KBM-7 (cell line): ENCODE results near the gene TMEM30B.
A peak's percentile ranks its signal among the peaks of the same experiment; 100 is the strongest.

Experiments
- DNase-seq: peaks from one replicate; pipeline ENCODE4 v3.0.0-alpha.2; 2015
- in situ Hi-C: fragments of 300-500 bp; cut with MboI; formaldehyde crosslinking; loops from 2 replicates; pipeline ENCODE4 v1.14.3; 2020; ENCODE audit warnings: low sequenced_read_pairs, low pct_unique_long_range_greater_than_20kb, mixed read lengths

The TMEM30B gene

GRCh38 chr14:61270714-61271113 is 10.4 kb downstream of the TMEM30B start:
- no peak for DNase-seq
- in situ Hi-C loops, result no loop called here

GRCh38 chr14:61269321-61270083 is 11.6 kb downstream of the TMEM30B start:
- DNase-seq, result peak; percentile 85
- in situ Hi-C loops, result no loop called here

- in situ Hi-C loops, result no loop called here
- DNase-seq, result no peak
Measured at GRCh38 chr14:61268812-61269211, 12.3 kb downstream of the TMEM30B start.

- in situ Hi-C loops, result no loop called here
- no peak for DNase-seq
Measured at GRCh38 chr14:61266891-61267740, 14.0 kb downstream of the TMEM30B start.

GRCh38 chr14:61266436-61266835 is 14.7 kb downstream of the TMEM30B start:
- no peak for DNase-seq
- in situ Hi-C loops, result no loop called here

- no peak for DNase-seq
- in situ Hi-C loops, result no loop called here
Measured at GRCh38 chr14:61264651-61265050, 16.5 kb downstream of the TMEM30B start.

- DNase-seq, result no peak
- in situ Hi-C loops, result no loop called here
Measured at GRCh38 chr14:61264010-61264571, 17.0 kb downstream of the TMEM30B start.

- DNase-seq, result no peak
- in situ Hi-C loops, result no loop called here
Measured at GRCh38 chr14:61262082-61262481, 19.1 kb downstream of the TMEM30B start.

- DNase-seq, result no peak
- in situ Hi-C loops, result no loop called here
Measured at GRCh38 chr14:61260939-61261776, 20.0 kb downstream of the TMEM30B start.

GRCh38 chr14:61258985-61259384 is 22.2 kb downstream of the TMEM30B start:
- in situ Hi-C loops, result no loop called here
- no peak for DNase-seq

GRCh38 chr14:61257469-61258057 is 23.6 kb downstream of the TMEM30B start:
- in situ Hi-C loops, result no loop called here

GRCh38 chr14:61256826-61257468 is 24.2 kb downstream of the TMEM30B start:
- DNase-seq, result no peak
- in situ Hi-C loops, result no loop called here

More at GRCh38 chr14:61257469-61258057, 23.6 kb downstream of the TMEM30B start:
- DNase-seq, result no peak

GRCh38 chr14:61255968-61256367 is 25.2 kb downstream of the TMEM30B start:
- no peak for DNase-seq
- in situ Hi-C loops, result no loop called here

GRCh38 chr14:61254808-61255526 is 26.2 kb downstream of the TMEM30B start:
- in situ Hi-C loops, result no loop called here

GRCh38 chr14:61253064-61253738 is 27.9 kb downstream of the TMEM30B start:
- in situ Hi-C loops, result no loop called here
- peak; percentile 69 for DNase-seq

More at GRCh38 chr14:61254808-61255526, 26.2 kb downstream of the TMEM30B start:
- DNase-seq, result no peak

GRCh38 chr14:61252369-61253063 is 28.6 kb downstream of the TMEM30B start:
- in situ Hi-C loops, result no loop called here

GRCh38 chr14:61250063-61250462 is 31.1 kb downstream of the TMEM30B start:
- no peak for DNase-seq
- in situ Hi-C loops, result no loop called here

More at GRCh38 chr14:61252369-61253063, 28.6 kb downstream of the TMEM30B start:
- peak; percentile 91 for DNase-seq
